H1 (cell line): ENCODE measurements around the gene PEPD. TPM values are rescaled to one million over a fixed set of nuclear protein-coding genes. Genes with fewer than 3 reads are reported as not detected.

ENCODE experiments used
- CTCF ChIA-PET: fragments of 300-600 bp; sonication (Branson Sonifier 250); formaldehyde crosslinking; loops from one replicate; lab custom pipeline; 2021; ENCODE audit not compliant: partially characterized antibody; lab: Charles Lee
- POLR2A ChIA-PET: fragments of 300-600 bp; sonication (Branson Sonifier 250); formaldehyde crosslinking; loops from one replicate; lab custom pipeline; 2021; ENCODE audit warnings: inconsistent platforms; ENCODE audit not compliant: partially characterized antibody; lab: Charles Lee
- DNase-seq, 2 experiments: peaks; one replicate each; pipeline versions ENCODE4 v3.0.0 to v3.0.0-alpha.2; 2010 to 2022; ENCODE audit warnings: low spot score in 2 of 2, low read depth in 1 of 2, mixed read lengths in 1 of 2
- FAIRE-seq: peaks from 2 replicates; lab custom pipeline; 2011; peaks lifted over from hg19 to GRCh38; lab: Jason Lieb, UNC
- H2AFZ ChIP-seq: 2 replicates; pipeline ENCODE4 v1.8.1; 2012; ENCODE audit warnings: low read length, inconsistent platforms
- H2AK5ac ChIP-seq: 2 replicates; pipeline ENCODE4 v1.6.1; 2013; ENCODE audit warnings: low read depth, low read length
- H2BK120ac ChIP-seq: replicated peaks from 2 replicates; pipeline ENCODE3; 2013; ENCODE audit warnings: low read depth, low read length, inconsistent platforms
- H2BK12ac ChIP-seq: 2 replicates; pipeline ENCODE4 v1.6.1; 2013; ENCODE audit warnings: low read depth, low read length
- H2BK15ac ChIP-seq: 2 replicates; pipeline ENCODE4 v1.6.1; 2013; ENCODE audit warnings: low read length
- H2BK20ac ChIP-seq: 2 replicates; pipeline ENCODE4 v1.6.1; 2013; ENCODE audit warnings: low read length
- H2BK5ac ChIP-seq: 2 replicates; pipeline ENCODE4 v1.6.1; 2013; ENCODE audit warnings: low read depth, low read length
- H3K14ac ChIP-seq: 2 replicates; pipeline ENCODE4 v1.6.1; 2013; ENCODE audit warnings: inconsistent platforms; ENCODE audit not compliant: insufficient read length
- H3K18ac ChIP-seq: 2 replicates; pipeline ENCODE4 v1.6.1; 2013; ENCODE audit warnings: low read length; ENCODE audit errors: extremely low read depth
- H3K23ac ChIP-seq: 2 replicates; pipeline ENCODE4 v1.6.1; 2013; ENCODE audit warnings: inconsistent platforms; ENCODE audit not compliant: insufficient read length
- H3K23me2 ChIP-seq: 2 replicates; pipeline ENCODE4 v1.6.1; 2013; ENCODE audit warnings: low read depth, low read length
- H3K27ac ChIP-seq: 2 replicates; pipeline ENCODE4 v1.6.1; 2011; ENCODE audit warnings: low read depth, low read length, inconsistent platforms
- H3K27me3 ChIP-seq, 4 experiments: replicated peaks in 1 of 4; 1 replicate in 1 of 4; 2 replicates in 3 of 4; pipeline versions ENCODE4 v1.6.1 to v1.8.1; 2011 to 2013; ENCODE audit warnings: low read length in 3 of 4, mild to moderate bottlenecking in 3 of 4, inconsistent platforms in 2 of 4, mixed read lengths in 2 of 4, moderate library complexity in 1 of 4; ENCODE audit not compliant: control insufficient read depth in 3 of 4, insufficient read depth in 3 of 4; ENCODE audit errors: extremely low read depth in 1 of 4
- H3K36me3 ChIP-seq, 4 experiments: 2 replicates each; pipeline versions ENCODE4 v1.6.1 to v1.8.1; 2011 to 2013; ENCODE audit warnings: mild to moderate bottlenecking in 4 of 4, low read length in 3 of 4, moderate library complexity in 2 of 4, control low read depth in 1 of 4, inconsistent platforms in 1 of 4; ENCODE audit not compliant: insufficient read depth in 4 of 4, control insufficient read depth in 2 of 4
- H3K4ac ChIP-seq: replicated peaks from 2 replicates; pipeline ENCODE3; 2013; ENCODE audit warnings: low read length, low read depth, mixed read lengths, inconsistent platforms; ENCODE audit not compliant: insufficient read length
- H3K4me1 ChIP-seq, 4 experiments: replicated peaks in 1 of 4; 1 replicate in 1 of 4; 2 replicates in 3 of 4; pipeline versions ENCODE4 v1.6.1 to v1.8.1; 2011 to 2013; ENCODE audit warnings: low read length in 3 of 4, inconsistent platforms in 2 of 4, mixed read lengths in 1 of 4; ENCODE audit not compliant: insufficient read depth in 4 of 4, control insufficient read depth in 3 of 4
- H3K4me2 ChIP-seq, 2 experiments: 2 replicates each; pipeline versions ENCODE4 v1.6.1 to v1.8.1; 2011 to 2013; ENCODE audit warnings: low read depth in 2 of 2, low read length in 2 of 2, control low read depth in 1 of 2, inconsistent platforms in 1 of 2, mild to moderate bottlenecking in 1 of 2; ENCODE audit not compliant: insufficient read depth in 1 of 2
- H3K4me3 ChIP-seq, 4 experiments: fragments of 200-600, 300-600 bp in 1 of 4; sonication (generic), shearing (Covaris generic), sonication (Bioruptor Twin) in 1 of 4; 2 replicates each; pipeline versions ENCODE4 v1.5.1 to v1.8.1; 2011 to 2016; ENCODE audit warnings: low read length in 4 of 4, low read depth in 3 of 4, control low read depth in 2 of 4, inconsistent platforms in 2 of 4, mild to moderate bottlenecking in 2 of 4, mixed read lengths in 1 of 4, moderate library complexity in 1 of 4; ENCODE audit not compliant: insufficient read depth in 2 of 4; ENCODE audit errors: extremely low read depth in 1 of 4
- H3K56ac ChIP-seq: replicated peaks from 2 replicates; pipeline ENCODE3; 2013; ENCODE audit warnings: low read depth, mild to moderate bottlenecking, mixed read lengths, low read length, inconsistent platforms; ENCODE audit not compliant: insufficient read length
- H3K79me1 ChIP-seq: 2 replicates; pipeline ENCODE4 v1.6.1; 2013; ENCODE audit warnings: low read depth, low read length, control low read depth
- H3K79me2 ChIP-seq, 2 experiments: 2 replicates each; pipeline versions ENCODE4 v1.6.1 to v1.8.1; 2012 to 2013; ENCODE audit warnings: low read length in 2 of 2, mild to moderate bottlenecking in 2 of 2, inconsistent platforms in 1 of 2; ENCODE audit not compliant: insufficient read depth in 2 of 2, control insufficient read depth in 1 of 2
- H3K9ac ChIP-seq, 4 experiments: replicated peaks in 1 of 4; 1 replicate in 1 of 4; 2 replicates in 3 of 4; pipeline versions ENCODE4 v1.6.1 to v1.8.1; 2011 to 2013; ENCODE audit warnings: low read depth in 3 of 4, low read length in 3 of 4, control low read depth in 2 of 4, mild to moderate bottlenecking in 2 of 4, moderate library complexity in 2 of 4, inconsistent platforms in 1 of 4; ENCODE audit errors: extremely low read depth in 1 of 4
- H3K9me3 ChIP-seq, 2 experiments: 2 replicates each; pipeline versions ENCODE4 v1.6.1 to v1.8.1; 2012 to 2013; ENCODE audit warnings: mild to moderate bottlenecking in 2 of 2, moderate library complexity in 2 of 2, control low read depth in 1 of 2, inconsistent platforms in 1 of 2, low read depth in 1 of 2, low read length in 1 of 2, mixed read lengths in 1 of 2; ENCODE audit not compliant: insufficient read depth in 2 of 2
- H4K20me1 ChIP-seq, 2 experiments: replicated peaks in 1 of 2; 2 replicates each; pipeline versions ENCODE3 to v1.8.1; 2011 to 2013; ENCODE audit warnings: inconsistent platforms in 2 of 2, low read length in 2 of 2, mild to moderate bottlenecking in 1 of 2; ENCODE audit not compliant: insufficient read depth in 2 of 2, control insufficient read depth in 1 of 2
- H4K5ac ChIP-seq: 2 replicates; pipeline ENCODE4 v1.6.1; 2013; ENCODE audit warnings: low read length, low read depth, mixed read lengths, inconsistent platforms; ENCODE audit not compliant: insufficient read length
- H4K8ac ChIP-seq: 2 replicates; pipeline ENCODE4 v1.8.0; 2013; ENCODE audit warnings: mild to moderate bottlenecking, moderate library complexity, low read length, inconsistent platforms; ENCODE audit not compliant: insufficient read depth; ENCODE audit errors: extremely low read depth
- H4K91ac ChIP-seq: replicated peaks from 2 replicates; pipeline ENCODE3; 2013; ENCODE audit warnings: low read length, mixed read lengths, inconsistent platforms; ENCODE audit not compliant: insufficient read length
- ATF2 ChIP-seq: IDR thresholded peaks from 2 replicates; pipeline ENCODE4 v1.6.1; 2012; ENCODE audit warnings: low read length, inconsistent platforms
- BRCA1 ChIP-seq: IDR thresholded peaks from 2 replicates; pipeline ENCODE4 v1.6.1; 2012; ENCODE audit warnings: low read depth, low read length, improper control_type of control experiment
- E2F6 ChIP-seq: IDR thresholded peaks from 2 replicates; pipeline ENCODE4 v1.6.1; 2012; ENCODE audit warnings: inconsistent platforms
- EP300 ChIP-seq, 2 experiments: IDR thresholded peaks; 1 replicate in 1 of 2; 2 replicates in 1 of 2; pipeline ENCODE4 v1.6.1; 2011 to 2012; ENCODE audit warnings: low read depth in 2 of 2, low read length in 2 of 2, mild to moderate bottlenecking in 2 of 2, borderline replicate concordance in 1 of 2, inconsistent platforms in 1 of 2, moderate library complexity in 1 of 2
- HDAC6 ChIP-seq: IDR thresholded peaks from one replicate; pipeline ENCODE4 v1.7.1; 2012; ENCODE audit warnings: low read depth, mild to moderate bottlenecking, inconsistent platforms, low read length, moderate library complexity
- RXRA ChIP-seq: IDR thresholded peaks from 2 replicates; pipeline ENCODE4 v1.6.1; 2011; ENCODE audit warnings: low read depth, mild to moderate bottlenecking, low read length, moderate library complexity; ENCODE audit not compliant: insufficient read depth
- WGBS, 2 experiments: shearing (Covaris generic) in 1 of 2; methylation state at CpG; one replicate each; pipeline versions ENCODE4 v1.1.6 to v1.1.7; 2013 to 2015; ENCODE audit warnings: low lambda C conversion rate in 2 of 2, mixed read lengths in 2 of 2, inconsistent platforms in 1 of 2, low coverage in 1 of 2, missing lambda C conversion rate in 1 of 2; ENCODE audit not compliant: insufficient replicate concordance in 2 of 2, insufficient coverage in 1 of 2, insufficient read length in 1 of 2; ENCODE audit errors: extremely low coverage in 1 of 2, missing lambda C conversion rate in 1 of 2; 5-methylcytosine and 5-hydroxymethylcytosine counted together
- polyA plus RNA-seq, 7 experiments: library from polyadenylated mRNA; depleted of rRNA in 3 of 7; stranded (reverse) in 5 of 7; unstranded in 2 of 7; fragments of >200 nt in 5 of 7; fragments of 200-250 nt in 2 of 7; gene quantifications; 1 replicate in 5 of 7; 2 replicates in 1 of 7; 4 replicates in 1 of 7; pipeline versions ENCODE4 v1.2.1 to v1.2.3, GENCODE V29; 2011 to 2013; ENCODE audit warnings: missing spikeins in 2 of 7, mixed read lengths in 2 of 7
- total RNA-seq: library from RNA; stranded (reverse); fragmentation: NEBNext Ultra II Directional; extraction: Animal tissue kit (Norgen Biotek cat#: 25700); gene quantifications from 2 replicates; pipeline ENCODE4 v1.2.1, GENCODE V29; 2021

PEPD gene
- total and polyA plus RNA-seq, 2 of the 8 experiments (the other 6 are each of a cell fraction or from before 2014, with no cell fraction given) = 84.1 to 178 TPM

- Histone ChIP-seq H2BK12ac (no peak overlapping the region), H3K9ac (no peak overlapping the region; a peak in 1 of 7 replicates), H3K4ac (no peak overlapping the region), H3K18ac (no peak overlapping the region), H3K23ac (no peak overlapping the region), H3K9me3 (no peaks in the 10 kb centered on the region), H4K91ac (no peak overlapping the region), H4K20me1 (peaks cover 6 to 23% of the 10 kb centered on the region in 2 experiments), H2BK15ac (no peak overlapping the region), H3K79me1 (0 out of 2 replicates have a peak, but pooled peaks cover 3% of the 10 kb centered on the region), H3K36me3 (no peaks in the 10 kb centered on the region), H3K79me2 (no peaks in the 10 kb centered on the region), H2BK20ac (no peak overlapping the region), H3K23me2 (peaks cover 6% of the 10 kb centered on the region; the same call in 1 of the 2 replicates), H3K4me3 (no peak overlapping the region), H2AFZ (no peak overlapping the region), H3K56ac (no peak overlapping the region), H3K27me3 (no peaks in the 10 kb centered on the region; a peak in 1 of 7 replicates), H3K27ac (no peak overlapping the region), H3K14ac (no peak overlapping the region), H3K4me2 (no peak overlapping the region), H3K4me1 (peaks cover 0 to 12% (median 4%) of the 10 kb centered on the region in 4 experiments; a peak in 4 of 7 replicates), H4K8ac (no peak overlapping the region), H2BK5ac (no peak overlapping the region), H4K5ac (no peak overlapping the region), H2BK120ac (no peak overlapping the region), H2AK5ac (no peak overlapping the region)
- WGBS, 2 experiments = 93% methylated on average over 14 of the region's 14 CpGs; no CpG with 5 or more reads in 1 of the 2 experiments
- DNase-seq = no peak
- CTCF ChIA-PET = interaction anchor here (0.7 to 7.5 kb wide), 11 partner anchors 10 to 360 kb away, joined by 3 to 79 read pairs (median 5); no protein-coding TSS in a partner anchor
- FAIRE-seq = no peak
- TF ChIP-seq RXRA (no peak), EP300 (IDR thresholded peaks at IDR 0.05; ENCODE audit: borderline replicate concordance in 1 of 2, low read depth in 2 of 2, low read length in 2 of 2) (no peak), ATF2 (no peak), HDAC6 (no peak), E2F6 (no peak), BRCA1 (no peak)
- POLR2A ChIA-PET = no interaction called here
Measured at GRCh38 chr19:33417751-33418150, 103.8 kb downstream of the PEPD start.
